Endothelial cell of umbilical vein (primary cell): Measurements from ENCODE around the gene VDAC2. TPM values are rescaled to one million over a fixed set of nuclear protein-coding genes. Genes with fewer than 3 reads are reported as not detected.

Experiments
- BruUV-seq: library from RNA; stranded (reverse); fragments of 400-500 nt; replicated peaks from 2 replicates; lab custom pipeline; 2021; lab: Mats Ljungman, UMichigan
- CTCF ChIA-PET: fragments of 300-600, 350-600 bp; sonication (Branson Sonifier 250); formaldehyde crosslinking; loops from one replicate; lab custom pipeline; 2021; ENCODE audit warnings: antibody characterized with exemption, inconsistent platforms; lab: Charles Lee
- POLR2A ChIA-PET: fragments of 300-600, 350-600 bp; sonication (Branson Sonifier 250); formaldehyde crosslinking; loops from one replicate; lab custom pipeline; 2021; ENCODE audit warnings: antibody characterized with exemption, inconsistent platforms; lab: Charles Lee
- DNase-seq: peaks from one replicate; pipeline ENCODE4 v3.0.0-alpha.2; 2011; ENCODE audit warnings: low read depth, low spot score
- FAIRE-seq: peaks from 2 replicates; lab custom pipeline; 2011; peaks lifted over from hg19 to GRCh38; lab: Jason Lieb, UNC
- H2AFZ ChIP-seq: 2 replicates; pipeline ENCODE4 v1.6.0; 2012; ENCODE audit warnings: low read depth, low read length, control low read depth, inconsistent platforms
- H3K27ac ChIP-seq: 2 replicates; pipeline ENCODE4 v1.5.1; 2011; ENCODE audit warnings: low read depth, mild to moderate bottlenecking, control low read depth, low read length, moderate library complexity; ENCODE audit not compliant: insufficient read depth
- H3K27me3 ChIP-seq, 2 experiments: 2 replicates each; pipeline versions ENCODE4 v1.6.0 to v1.6.1; 2011; ENCODE audit warnings: low read length in 2 of 2, mixed read lengths in 1 of 2; ENCODE audit not compliant: control insufficient read depth in 2 of 2, insufficient read depth in 2 of 2
- H3K36me3 ChIP-seq, 2 experiments: 2 replicates in 1 of 2; 3 replicates in 1 of 2; pipeline ENCODE4 v1.5.1; 2011; ENCODE audit warnings: low read length in 2 of 2, mild to moderate bottlenecking in 1 of 2, moderate library complexity in 1 of 2; ENCODE audit not compliant: control insufficient read depth in 2 of 2, insufficient read depth in 2 of 2; ENCODE audit errors: extremely low read depth in 1 of 2
- H3K4me1 ChIP-seq: 3 replicates; pipeline ENCODE4 v1.5.1; 2011; ENCODE audit warnings: mild to moderate bottlenecking, low read length; ENCODE audit not compliant: control insufficient read depth, insufficient read depth; ENCODE audit errors: extremely low read depth
- H3K4me2 ChIP-seq: 2 replicates; pipeline ENCODE4 v1.6.1; 2011; ENCODE audit warnings: low read length, control low read depth, mixed read lengths; ENCODE audit not compliant: insufficient read depth
- H3K4me3 ChIP-seq, 3 experiments: fragments of 200-600 bp in 1 of 3; sonication (generic), shearing (Covaris generic) in 1 of 3; replicated peaks in 1 of 3; 2 replicates each; pipeline ENCODE4 v1.5.1; 2011 to 2016; ENCODE audit warnings: control low read depth in 3 of 3, low read length in 3 of 3, mild to moderate bottlenecking in 2 of 3, inconsistent platforms in 1 of 3, low read depth in 1 of 3, moderate library complexity in 1 of 3; ENCODE audit not compliant: insufficient read depth in 1 of 3
- H3K79me2 ChIP-seq: 2 replicates; pipeline ENCODE4 v1.6.0; 2012; ENCODE audit warnings: low read length, inconsistent platforms; ENCODE audit not compliant: control insufficient read depth, insufficient read depth
- H3K9ac ChIP-seq: replicated peaks from 2 replicates; pipeline ENCODE3; 2011; ENCODE audit warnings: low read length, control low read depth; ENCODE audit not compliant: insufficient read depth; ENCODE audit errors: extremely low read depth
- H3K9me1 ChIP-seq: replicated peaks from 3 replicates; pipeline ENCODE4 v1.6.0; 2011; ENCODE audit warnings: mild to moderate bottlenecking, low read length; ENCODE audit not compliant: control insufficient read depth, insufficient read depth; ENCODE audit errors: extremely low read depth
- H3K9me3 ChIP-seq: replicated peaks from 2 replicates; pipeline ENCODE4 v1.5.1; 2012; ENCODE audit warnings: low read length, inconsistent platforms; ENCODE audit not compliant: control insufficient read depth, insufficient read depth
- H4K20me1 ChIP-seq: replicated peaks from 2 replicates; pipeline ENCODE3; 2011; ENCODE audit warnings: mild to moderate bottlenecking, low read length; ENCODE audit not compliant: control insufficient read depth, insufficient read depth; ENCODE audit errors: extremely low read depth
- EZH2 ChIP-seq: IDR thresholded peaks from 2 replicates; pipeline ENCODE4 v1.6.1; 2012; ENCODE audit warnings: borderline replicate concordance, low read depth, mild to moderate bottlenecking, moderate library complexity, low read length, inconsistent platforms; ENCODE audit not compliant: severe bottlenecking
- FOS ChIP-seq: IDR thresholded peaks from 2 replicates; pipeline ENCODE4 v1.6.1; 2011; ENCODE audit warnings: mild to moderate bottlenecking, low read length, moderate library complexity, borderline replicate concordance; ENCODE audit not compliant: insufficient read depth
- GATA2 ChIP-seq: IDR thresholded peaks from 2 replicates; pipeline ENCODE4 v1.7.0; 2011; ENCODE audit warnings: low read depth, mild to moderate bottlenecking, moderate library complexity, mixed read lengths, low read length; ENCODE audit not compliant: insufficient read length, insufficient read depth
- JUN ChIP-seq: IDR thresholded peaks from 2 replicates; pipeline ENCODE4 v1.6.1; 2011; ENCODE audit warnings: borderline replicate concordance, low read depth; ENCODE audit not compliant: insufficient read length, insufficient read depth
- MAX ChIP-seq: IDR thresholded peaks from 2 replicates; pipeline ENCODE4 v1.6.1; 2011; ENCODE audit not compliant: insufficient read depth, insufficient read length
- MYC ChIP-seq: IDR thresholded peaks from one replicate; pipeline ENCODE4 v1.6.1; 2011; ENCODE audit warnings: mild to moderate bottlenecking, low read depth, low read length
- POLR2A ChIP-seq: IDR thresholded peaks from 2 replicates; pipeline ENCODE4 v1.6.1; 2012; ENCODE audit warnings: low read depth, mild to moderate bottlenecking, control low read depth, low read length
- POLR2AphosphoS5 ChIP-seq: IDR thresholded peaks from 2 replicates; pipeline ENCODE4 v1.6.1; 2012; ENCODE audit warnings: low read depth, mild to moderate bottlenecking, control low read depth, low read length, moderate library complexity; ENCODE audit not compliant: insufficient read depth
- dilution Hi-C: fragments of 300-500 bp; cut with MboI; formaldehyde crosslinking; loops from one replicate; pipeline ENCODE4 v1.15.0; 2019; ENCODE audit warnings: low sequenced_read_pairs; ENCODE audit not compliant: extremely low pct_ligation_motif_present
- intact Hi-C: fragments of 100-400 bp; cut with micrococcal nuclease; formaldehyde crosslinking; loops from one replicate; pipeline ENCODE4 v1.10.0; 2022
- polyA plus RNA-seq, 4 experiments: library from polyadenylated mRNA; depleted of rRNA in 3 of 4; stranded (reverse) in 3 of 4; unstranded in 1 of 4; fragments of >200 nt; gene quantifications; 2 replicates each; pipeline versions ENCODE4 v1.2.1 to v1.2.3, GENCODE V29; 2011 to 2012; ENCODE audit warnings: missing spikeins in 1 of 4
- total RNA-seq: library from RNA; stranded (reverse); gene quantifications from 2 replicates; pipeline ENCODE4 v1.2.3, GENCODE V29; 2021
- TF ChIP-seq, protein P1 (sequence below), 2 donors: IDR thresholded peaks; 1 replicate in 1 of 2; 2 replicates in 1 of 2; pipeline ENCODE4 v1.5.1; 2011; ENCODE audit warnings: low read length in 2 of 2, mild to moderate bottlenecking in 2 of 2, moderate library complexity in 2 of 2, control low read depth in 1 of 2, inconsistent platforms in 1 of 2, low read depth in 1 of 2; ENCODE audit not compliant: insufficient read depth in 1 of 2; ENCODE audit errors: extremely low read depth in 1 of 2

Gene VDAC2
- total and polyA plus RNA-seq, 2 donors (not counting 3 experiments of a cell fraction or from before 2014, with no cell fraction given), result 89.3 to 222 TPM

DNA sequence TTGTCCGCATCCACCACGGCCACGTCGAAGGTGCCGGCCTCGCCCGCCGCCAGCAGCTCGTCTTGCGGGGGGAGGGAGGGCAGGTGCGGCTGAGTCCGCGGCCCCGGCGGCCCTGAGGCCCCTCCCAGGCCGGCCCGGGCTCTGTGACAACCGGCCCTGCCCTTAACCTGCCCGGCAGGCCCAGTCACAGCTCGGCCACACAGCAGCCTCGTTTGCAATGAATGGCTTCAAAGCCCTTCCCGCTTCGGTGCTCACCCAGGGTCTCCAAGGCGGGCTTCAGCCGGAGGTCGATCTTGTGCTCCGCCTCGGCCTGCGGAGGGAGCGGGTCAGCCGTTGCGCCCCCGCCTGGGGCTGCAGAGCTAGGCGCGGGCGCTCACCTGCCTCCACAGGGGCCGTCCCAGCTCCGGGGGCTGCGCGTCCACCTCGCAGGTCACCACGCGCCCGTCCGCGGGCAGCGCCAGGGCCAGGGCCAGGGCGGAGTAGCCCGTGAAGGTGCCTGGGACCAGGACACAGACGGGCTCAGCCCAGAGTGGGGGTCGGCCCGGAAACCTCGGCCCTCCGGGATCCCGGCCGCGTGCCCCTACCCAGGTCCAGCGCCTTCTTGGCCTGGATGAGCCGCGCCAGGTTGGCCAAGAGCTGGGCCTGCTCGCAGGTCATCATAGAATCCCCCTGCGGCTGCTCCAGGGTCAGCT lies 24.2 kb downstream of the VDAC2 start:
- FAIRE-seq (no peak), DNase-seq (no peak)
- Histone ChIP-seq H3K27me3 (no peaks in the 10 kb centered on the region), H3K9ac (peak overlapping the region; percentile 11), H3K4me1 (peaks cover 18% of the 10 kb centered on the region), H2AFZ (peak overlapping the region; percentile 77), H3K9me3 (no peaks in the 10 kb centered on the region), H4K20me1 (no peaks in the 10 kb centered on the region), H3K27ac (no peak overlapping the region), H3K4me2 (peak overlapping the region; percentile 68), H3K9me1 (no peaks in the 10 kb centered on the region), H3K79me2 (peaks cover 3% of the 10 kb centered on the region), H3K36me3 (peaks cover 7 to 11% of the 10 kb centered on the region in 2 experiments), H3K4me3 (peak overlapping the region; percentile 22 to 60 (median 42))
- CTCF ChIA-PET, result interaction anchor here (0.8 to 2.4 kb wide), 9 partner anchors 10 to 1109 kb away, joined by 4 to 50 read pairs (median 9); partner anchors contain the start of genes SAMD8 and VDAC2
- TSS peak; percentile 5 for BruUV-seq
- dilution Hi-C loops (no loop called here), intact Hi-C loops (loop anchor here (1.0 to 5.0 kb wide), 5 partner anchors 47 to 1083 kb away; partner anchors contain the start of genes ADK, AP3M1 and SAMD8)
- TF ChIP-seq POLR2AphosphoS5 (no peak), GATA2 (no peak), FOS (no peak), EZH2 (no peak), JUN (no peak), POLR2A (no peak), MAX (no peak), MYC (no peak)
- TF ChIP-seq, protein P1, sequence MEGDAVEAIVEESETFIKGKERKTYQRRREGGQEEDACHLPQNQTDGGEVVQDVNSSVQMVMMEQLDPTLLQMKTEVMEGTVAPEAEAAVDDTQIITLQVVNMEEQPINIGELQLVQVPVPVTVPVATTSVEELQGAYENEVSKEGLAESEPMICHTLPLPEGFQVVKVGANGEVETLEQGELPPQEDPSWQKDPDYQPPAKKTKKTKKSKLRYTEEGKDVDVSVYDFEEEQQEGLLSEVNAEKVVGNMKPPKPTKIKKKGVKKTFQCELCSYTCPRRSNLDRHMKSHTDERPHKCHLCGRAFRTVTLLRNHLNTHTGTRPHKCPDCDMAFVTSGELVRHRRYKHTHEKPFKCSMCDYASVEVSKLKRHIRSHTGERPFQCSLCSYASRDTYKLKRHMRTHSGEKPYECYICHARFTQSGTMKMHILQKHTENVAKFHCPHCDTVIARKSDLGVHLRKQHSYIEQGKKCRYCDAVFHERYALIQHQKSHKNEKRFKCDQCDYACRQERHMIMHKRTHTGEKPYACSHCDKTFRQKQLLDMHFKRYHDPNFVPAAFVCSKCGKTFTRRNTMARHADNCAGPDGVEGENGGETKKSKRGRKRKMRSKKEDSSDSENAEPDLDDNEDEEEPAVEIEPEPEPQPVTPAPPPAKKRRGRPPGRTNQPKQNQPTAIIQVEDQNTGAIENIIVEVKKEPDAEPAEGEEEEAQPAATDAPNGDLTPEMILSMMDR (IDR thresholded peaks at IDR 0.05; ENCODE audit: extremely low read depth in 1 of 2, insufficient read depth in 1 of 2, low read depth in 1 of 2, low read length in 2 of 2), result no peak
- POLR2A ChIA-PET, result interaction anchor here (0.7 kb wide), 1 partner anchor 35 kb away, joined by 3 read pairs; no protein-coding TSS in a partner anchor
